CD4-positive, alpha-beta memory T cell (primary cell): ENCODE results near the gene TMEM200B. TPM values are rescaled to one million over a fixed set of nuclear protein-coding genes. Genes with fewer than 3 reads are reported as not detected.
"Not testable (repeated sequence)": the region's sequence is repeated elsewhere in the genome, so short reads cannot be mapped to it uniquely, and the experiment has no call there.

ENCODE experiments used
- CTCF ChIA-PET: fragments of 350-600 bp; sonication (Branson Sonifier 250); formaldehyde crosslinking; loops from one replicate; lab custom pipeline; 2021; ENCODE audit warnings: inconsistent platforms; ENCODE audit not compliant: partially characterized antibody; lab: Charles Lee
- POLR2A ChIA-PET: fragments of 350-600 bp; sonication (Branson Sonifier 250); formaldehyde crosslinking; loops from one replicate; lab custom pipeline; 2021; ENCODE audit not compliant: partially characterized antibody; lab: Charles Lee
- DNase-seq, 5 donors: peaks; one replicate each; pipeline versions ENCODE4 v3.0.0 to v3.0.0-alpha.2; 2020 to 2022; ENCODE audit warnings: mixed read lengths in 1 of 5
- H3K27ac ChIP-seq: one replicate; pipeline ENCODE4 v1.7.0; 2013; ENCODE audit warnings: low read depth, low read length
- H3K27me3 ChIP-seq: 2 replicates; pipeline ENCODE4 v1.7.0; 2013; ENCODE audit warnings: mild to moderate bottlenecking, low read length, moderate library complexity; ENCODE audit not compliant: insufficient read depth
- H3K36me3 ChIP-seq: 2 replicates; pipeline ENCODE4 v1.7.0; 2013; ENCODE audit warnings: mild to moderate bottlenecking, low read length, moderate library complexity; ENCODE audit not compliant: insufficient read depth
- H3K4me1 ChIP-seq: 2 replicates; pipeline ENCODE4 v1.7.0; 2013; ENCODE audit warnings: mild to moderate bottlenecking, low read length, moderate library complexity; ENCODE audit not compliant: insufficient read depth
- H3K4me3 ChIP-seq, 2 donors: one replicate each; pipeline ENCODE4 v1.7.0; 2013; ENCODE audit warnings: low read length in 2 of 2, mild to moderate bottlenecking in 1 of 2
- H3K9me3 ChIP-seq, 2 donors: one replicate each; pipeline ENCODE4 v1.7.0; 2013; ENCODE audit warnings: low read length in 2 of 2, control low read depth in 1 of 2; ENCODE audit not compliant: control insufficient read depth in 1 of 2
- H3K27ac Mint-ChIP-seq, 7 donors: one replicate each; pipeline ENCODE4 v1.8.0; 2020 to 2021; ENCODE audit warnings: mixed read lengths in 7 of 7, mild to moderate bottlenecking in 6 of 7, inconsistent platforms in 3 of 7, moderate library complexity in 3 of 7
- H3K27me3 Mint-ChIP-seq, 2 donors: one replicate each; pipeline ENCODE4 v1.8.0; 2020 to 2021; ENCODE audit warnings: mixed read lengths in 2 of 2
- H3K36me3 Mint-ChIP-seq, 2 donors: one replicate each; pipeline ENCODE4 v1.8.0; 2020 to 2021; ENCODE audit warnings: mixed read lengths in 2 of 2, inconsistent platforms in 1 of 2, mild to moderate bottlenecking in 1 of 2
- H3K4me1 Mint-ChIP-seq, 4 donors: one replicate each; pipeline ENCODE4 v1.8.0; 2020 to 2021; ENCODE audit warnings: mixed read lengths in 4 of 4, mild to moderate bottlenecking in 1 of 4
- H3K4me3 Mint-ChIP-seq, 8 donors: one replicate each; pipeline ENCODE4 v1.8.0; 2020 to 2021; ENCODE audit warnings: mixed read lengths in 8 of 8, mild to moderate bottlenecking in 7 of 8, moderate library complexity in 6 of 8, inconsistent platforms in 3 of 8
- H3K9me3 Mint-ChIP-seq, 8 donors: one replicate each; pipeline ENCODE4 v1.8.0; 2020 to 2021; ENCODE audit warnings: mixed read lengths in 8 of 8, mild to moderate bottlenecking in 5 of 8, inconsistent platforms in 3 of 8, moderate library complexity in 1 of 8
- intact Hi-C: fragments of 100-400 bp; cut with micrococcal nuclease; formaldehyde crosslinking; loops from one replicate; pipeline ENCODE4 v1.15.1; 2023
- polyA plus RNA-seq, 2 donors: library from polyadenylated mRNA; unstranded; fragments of 300-500 nt; fragmentation: Illumina TruSeq; gene quantifications; one replicate each; pipeline ENCODE4 v1.2.3, GENCODE V29; 2021
- total RNA-seq, 2 experiments: library from RNA; stranded (reverse); gene quantifications; one replicate each; pipeline ENCODE4 v1.2.3, GENCODE V29; 2021

Gene TMEM200B
- total and polyA plus RNA-seq, 4 experiments from 2014 or later, result 0.24 TPM; not detected in 3

DNA sequence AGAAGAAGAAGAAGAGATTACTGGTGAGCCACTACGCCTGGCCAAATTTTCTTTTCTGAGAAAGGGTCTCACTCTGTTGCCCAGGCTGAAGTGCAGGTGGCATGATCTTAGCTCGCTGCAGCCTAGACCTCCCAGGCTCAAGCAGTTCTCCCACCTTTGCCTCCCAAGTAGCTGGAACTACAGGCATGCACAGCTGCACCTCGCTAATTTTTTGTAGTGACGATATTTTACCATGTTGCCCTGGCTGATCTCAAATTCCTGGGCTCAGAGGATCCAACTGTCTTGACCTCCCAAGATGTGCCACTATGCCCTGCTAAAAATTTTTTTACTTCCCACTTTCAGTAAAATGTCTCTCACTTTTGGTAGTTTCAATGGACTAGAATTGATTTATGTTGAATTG is 24.4 kb downstream of the TMEM200B start:
- Mint-ChIP-seq H3K27ac (no peak overlapping the region), H3K4me3 (no peak overlapping the region), H3K36me3 (peaks cover 40 to 65% of the 10 kb centered on the region in 2 donors), H3K9me3 (no peaks in the 10 kb centered on the region), H3K4me1 (peaks cover 0 to 1% (median 0%) of the 10 kb centered on the region in 4 donors), H3K27me3 (no peaks in the 10 kb centered on the region)
- Histone ChIP-seq H3K27me3 (no peaks in the 10 kb centered on the region), H3K4me1 (no peaks in the 10 kb centered on the region), H3K4me3 (no peak overlapping the region), H3K27ac (no peak overlapping the region), H3K36me3 (peaks cover 43% of the 10 kb centered on the region), H3K9me3 (no peaks in the 10 kb centered on the region)
- DNase-seq, result no peak
- CTCF ChIA-PET, result interaction anchor here (0.7 kb wide), 1 partner anchor 103 kb away, joined by 4 read pairs; no protein-coding TSS in a partner anchor
- POLR2A ChIA-PET, result interaction anchor here (0.5 kb wide), 1 partner anchor 683 kb away, joined by 3 read pairs; no protein-coding TSS in a partner anchor
- intact Hi-C loops, result no loop called here

DNA sequence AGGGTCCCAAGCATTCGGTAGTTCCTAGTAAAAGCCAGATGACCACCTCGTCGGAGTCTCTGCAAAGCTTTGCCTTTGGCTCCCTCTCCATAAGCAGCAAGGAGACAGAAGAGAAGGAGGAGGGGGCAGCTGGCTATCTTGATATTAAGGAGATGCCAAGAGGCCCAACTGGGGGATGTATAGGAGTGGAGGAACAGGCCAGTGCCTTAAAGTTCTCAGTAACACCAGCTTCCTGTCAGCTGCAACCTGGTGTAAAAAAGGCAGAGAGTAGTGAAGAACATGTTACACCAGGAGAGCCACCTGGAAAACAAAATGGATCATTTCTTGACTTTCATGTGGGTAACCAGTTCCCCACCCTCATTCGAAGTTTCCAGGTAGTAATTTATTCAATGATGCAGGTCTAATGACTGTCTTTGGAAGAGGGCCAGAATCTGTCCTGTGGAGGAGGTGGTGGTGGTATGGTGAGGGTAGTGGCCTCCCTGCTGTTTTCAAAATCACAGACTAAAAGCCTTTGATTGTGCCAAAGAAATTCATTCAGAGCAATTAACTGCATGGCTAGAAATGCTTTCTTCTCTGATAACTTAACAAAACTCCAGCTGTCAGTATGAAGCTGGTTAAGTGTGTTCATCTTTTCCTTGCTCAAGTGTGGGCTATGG is 27.3 kb downstream of the TMEM200B start:
- Mint-ChIP-seq H3K9me3 (peaks cover 0 to 4% (median 0%) of the 10 kb centered on the region in 8 donors), H3K36me3 (peaks cover 48 to 74% of the 10 kb centered on the region in 2 donors), H3K4me1 (peaks cover 0 to 1% (median 0%) of the 10 kb centered on the region in 4 donors), H3K27ac (peak overlapping the region in 1 of 7 donors; percentile 20), H3K4me3 (no peak overlapping the region), H3K27me3 (no peaks in the 10 kb centered on the region)
- Histone ChIP-seq H3K27ac (no peak overlapping the region), H3K9me3 (no peaks in the 10 kb centered on the region), H3K4me3 (no peak overlapping the region), H3K4me1 (no peaks in the 10 kb centered on the region), H3K36me3 (peaks cover 48% of the 10 kb centered on the region), H3K27me3 (no peaks in the 10 kb centered on the region)
- ChIA-PET CTCF (no interaction called here), POLR2A (no interaction called here)
- intact Hi-C loops, result no loop called here
- no peak for DNase-seq

DNA sequence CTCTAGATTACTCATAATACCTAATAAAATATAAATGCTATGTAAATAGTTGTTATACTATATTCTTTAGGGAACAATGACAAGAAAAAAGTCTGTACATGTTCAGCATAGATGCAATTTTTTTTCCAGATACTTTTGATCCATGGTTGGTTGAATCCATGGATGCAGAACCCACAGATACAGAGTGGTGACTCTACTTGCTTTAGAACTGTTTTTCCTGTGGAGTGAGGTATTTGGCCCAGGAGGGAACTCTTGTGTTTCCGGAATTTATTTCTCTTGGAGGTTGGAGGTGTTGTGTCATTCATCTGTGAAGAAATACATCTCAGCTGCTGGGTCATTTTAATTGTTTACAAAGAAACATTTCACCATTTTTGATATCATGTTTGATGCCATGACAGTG is 28.7 kb downstream of the TMEM200B start:
- Mint-ChIP-seq H3K4me1 (peaks cover 0 to 3% (median 1%) of the 10 kb centered on the region in 4 donors), H3K27ac (peak overlapping the region in 1 of 7 donors; percentile 65), H3K4me3 (no peak overlapping the region), H3K9me3 (peaks cover 0 to 4% (median 0%) of the 10 kb centered on the region in 8 donors), H3K36me3 (peaks cover 56 to 80% of the 10 kb centered on the region in 2 donors), H3K27me3 (no peaks in the 10 kb centered on the region)
- H3K9me3 ChIP-seq, result no peaks in the 10 kb centered on the region
- no peak overlapping the region for H3K27ac ChIP-seq
- ChIA-PET CTCF (no interaction called here), POLR2A (no interaction called here)
- no peaks in the 10 kb centered on the region for H3K27me3 ChIP-seq
- no peaks in the 10 kb centered on the region for H3K4me1 ChIP-seq
- DNase-seq, result no peak
- intact Hi-C loops, result no loop called here
- no peak overlapping the region for H3K4me3 ChIP-seq
- peaks cover 50% of the 10 kb centered on the region for H3K36me3 ChIP-seq

DNA sequence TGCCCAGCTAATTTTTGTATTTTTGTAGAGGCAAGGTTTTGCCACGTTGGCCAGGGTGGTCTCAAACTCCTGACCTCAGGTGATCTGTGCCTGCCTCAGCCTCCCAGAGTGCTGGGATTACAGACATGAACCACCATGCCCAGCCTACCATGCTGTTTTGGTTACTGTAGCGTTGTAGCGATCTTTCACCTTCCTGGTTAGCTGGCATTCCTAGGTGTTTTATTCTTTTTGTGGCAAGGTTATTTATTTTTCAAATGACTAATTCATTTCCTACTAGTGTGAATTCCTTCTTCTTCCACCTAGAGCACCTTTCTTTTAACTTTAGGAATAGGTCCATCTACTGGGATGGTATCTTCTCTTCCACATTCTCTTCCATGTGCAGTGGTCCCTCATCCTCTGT is 29.3 kb downstream of the TMEM200B start:
- Mint-ChIP-seq H3K27ac (peak overlapping the region in 1 of 7 donors; percentile 65), H3K9me3 (peaks cover 0 to 4% (median 0%) of the 10 kb centered on the region in 8 donors), H3K4me3 (no peak overlapping the region), H3K4me1 (peaks cover 0 to 6% (median 1%) of the 10 kb centered on the region in 4 donors), H3K27me3 (no peaks in the 10 kb centered on the region), H3K36me3 (peaks cover 56 to 80% of the 10 kb centered on the region in 2 donors)
- Histone ChIP-seq H3K36me3 (peaks cover 46% of the 10 kb centered on the region), H3K9me3 (no peaks in the 10 kb centered on the region), H3K4me3 (no peak overlapping the region), H3K27me3 (no peaks in the 10 kb centered on the region), H3K4me1 (no peaks in the 10 kb centered on the region), H3K27ac (no peak overlapping the region)
- no peak for DNase-seq
- ChIA-PET POLR2A (no interaction called here), CTCF (no interaction called here)
- intact Hi-C loops, result no loop called here

DNA sequence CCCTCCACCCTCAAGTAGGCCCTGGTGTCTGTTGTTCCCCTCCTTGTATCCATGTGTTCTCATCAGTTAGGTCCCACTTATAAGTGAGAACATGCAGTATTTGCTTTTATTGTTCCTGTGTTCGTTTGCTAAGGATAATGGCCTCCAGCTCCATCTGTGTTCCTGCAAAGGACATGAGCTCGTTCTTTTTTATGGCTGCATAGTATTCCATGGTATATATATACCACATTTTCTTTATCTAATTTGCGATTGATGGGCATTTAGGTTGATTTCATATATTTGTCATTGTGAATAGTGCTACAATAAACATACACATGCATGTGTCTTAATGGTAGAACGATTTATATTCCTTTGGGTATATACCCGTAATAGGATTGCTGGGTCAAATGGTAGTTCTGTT is 31.0 kb downstream of the TMEM200B start:
- POLR2A ChIA-PET, H3K27me3 ChIP-seq, DNase-seq, H3K4me3 ChIP-seq, H3K4me1 Mint-ChIP-seq, H3K9me3 Mint-ChIP-seq, H3K9me3 ChIP-seq, H3K27ac ChIP-seq, intact Hi-C loops, CTCF ChIA-PET, H3K4me1 ChIP-seq, H3K27me3 Mint-ChIP-seq: not testable (repeated sequence)
- Mint-ChIP-seq H3K27ac (peak overlapping the region in 1 of 7 donors; percentile 47), H3K4me3 (peak overlapping the region in 1 of 8 donors; percentile 41), H3K36me3 (peaks cover 58 to 80% of the 10 kb centered on the region in 2 donors)
- peaks cover 43% of the 10 kb centered on the region for H3K36me3 ChIP-seq

DNA sequence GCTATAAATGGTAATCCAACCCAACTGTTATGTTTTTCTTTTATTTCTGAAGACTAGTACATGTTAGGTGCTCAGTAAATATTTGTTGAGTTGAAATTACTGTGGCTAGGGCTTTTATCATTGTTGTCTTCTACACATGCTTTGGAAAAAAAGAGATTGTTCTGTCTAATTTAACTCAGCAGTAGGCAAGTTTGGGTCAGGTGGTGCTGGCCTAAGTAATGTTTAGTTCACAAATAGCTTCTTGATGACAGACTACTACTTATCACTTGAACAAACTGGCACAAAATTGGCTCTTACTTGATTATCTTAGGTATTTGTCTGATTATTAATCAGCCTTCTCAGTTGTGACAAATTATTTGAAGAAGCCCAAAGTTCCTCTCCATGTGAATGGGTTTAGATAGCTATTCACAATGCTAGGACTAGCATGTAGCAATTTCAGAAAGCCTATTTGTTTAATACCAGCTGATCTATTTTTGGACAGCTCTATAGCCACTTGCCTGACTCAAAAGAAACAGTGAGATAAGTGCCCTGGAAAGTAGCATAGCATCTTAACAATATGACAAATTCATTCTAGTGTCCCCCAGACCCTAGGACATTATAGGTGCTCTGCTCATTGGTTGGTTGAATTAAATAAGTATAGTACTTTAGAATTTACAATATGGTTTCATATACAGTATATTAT is 32.6 kb downstream of the TMEM200B start:
- CTCF ChIA-PET, result no interaction called here
- intact Hi-C loops, result no loop called here
- POLR2A ChIA-PET, result no interaction called here
- no peaks in the 10 kb centered on the region for H3K27me3 ChIP-seq
- H3K27ac ChIP-seq, result no peak overlapping the region
- Mint-ChIP-seq H3K36me3 (peaks cover 51 to 68% of the 10 kb centered on the region in 2 donors), H3K9me3 (peaks cover 0 to 7% (median 0%) of the 10 kb centered on the region in 8 donors), H3K27ac (peak overlapping the region in 2 of 7 donors; percentile 12 to 71), H3K4me1 (peaks cover 0 to 6% (median 2%) of the 10 kb centered on the region in 4 donors), H3K27me3 (no peaks in the 10 kb centered on the region), H3K4me3 (no peak overlapping the region)
- no peaks in the 10 kb centered on the region for H3K4me1 ChIP-seq
- H3K36me3 ChIP-seq, result peaks cover 27% of the 10 kb centered on the region
- H3K4me3 ChIP-seq, result no peak overlapping the region
- no peak for DNase-seq
- no peaks in the 10 kb centered on the region for H3K9me3 ChIP-seq

DNA sequence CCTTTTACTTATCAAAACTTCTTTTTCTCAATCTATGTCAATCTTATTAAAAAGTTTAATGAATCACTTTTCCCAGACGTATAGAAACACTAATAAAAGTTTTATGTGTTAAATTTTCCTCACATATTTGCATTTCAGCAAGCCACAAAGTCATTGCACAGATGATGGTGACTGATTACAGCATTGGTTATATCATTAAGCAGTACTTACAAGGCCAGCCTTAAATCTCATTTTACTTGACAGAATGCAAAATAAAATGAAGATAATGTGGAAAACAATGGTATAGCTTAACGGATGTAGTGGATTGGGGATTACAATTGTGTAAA is 39.5 kb downstream of the TMEM200B start:
- H3K27ac ChIP-seq, result no peak overlapping the region
- no peaks in the 10 kb centered on the region for H3K27me3 Mint-ChIP-seq
- no peaks in the 10 kb centered on the region for H3K27me3 ChIP-seq
- peak overlapping the region in 2 of 7 donors; percentile 32 to 36 for H3K27ac Mint-ChIP-seq
- POLR2A ChIA-PET, result interaction anchor here (0.8 kb wide), 1 partner anchor 157 kb away, joined by 3 read pairs; no protein-coding TSS in a partner anchor
- no peaks in the 10 kb centered on the region for H3K4me1 ChIP-seq
- CTCF ChIA-PET, result no interaction called here
- no peaks in the 10 kb centered on the region for H3K9me3 ChIP-seq
- no peak for DNase-seq
- no peak overlapping the region for H3K4me3 ChIP-seq
- peaks cover 0 to 2% (median 0%) of the 10 kb centered on the region in 4 donors for H3K4me1 Mint-ChIP-seq
- H3K9me3 Mint-ChIP-seq, result peaks cover 0 to 5% (median 0%) of the 10 kb centered on the region in 8 donors
- no peak overlapping the region for H3K4me3 Mint-ChIP-seq
- intact Hi-C loops, result no loop called here
- peaks cover 21 to 44% of the 10 kb centered on the region in 2 donors for H3K36me3 Mint-ChIP-seq
- H3K36me3 ChIP-seq, result peaks cover 13% of the 10 kb centered on the region
